Measurements from ENCODE around the gene SMAD6.

Gene SMAD6

DNA sequence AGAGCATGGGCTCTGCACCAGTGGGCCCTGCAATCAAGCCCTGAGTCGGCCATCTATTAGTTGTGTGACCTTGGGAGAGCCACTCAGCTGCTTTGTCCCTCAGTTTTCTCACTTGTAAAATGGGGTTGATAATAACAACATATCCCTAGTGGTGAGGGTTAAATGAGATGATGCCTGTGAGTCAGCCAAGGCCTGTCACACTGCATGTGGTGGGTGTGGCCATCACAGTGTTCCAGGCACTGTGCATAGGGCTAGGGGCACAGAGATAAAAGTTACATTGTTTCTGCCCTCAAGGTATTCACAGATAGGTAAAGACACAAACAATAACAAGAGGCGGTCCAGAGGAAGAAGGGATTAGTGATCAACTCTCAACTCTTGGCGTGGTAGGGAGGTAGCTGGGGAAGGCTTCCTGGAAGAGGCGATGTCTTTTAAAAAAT, 19.5 kb downstream of the SMAD6 start:
- DNase-seq: no peak

- no peak for DNase-seq
These were observed 19.9 kb downstream of the SMAD6 start for GRCh38 chr15:66721954-66722353.

GRCh38 chr15:66722757-66723540, 20.9 kb downstream of the SMAD6 start:
- DNase-seq: no peak

- DNase-seq: no peak
These were observed 22.0 kb downstream of the SMAD6 start for GRCh38 chr15:66723826-66724731.

DNA sequence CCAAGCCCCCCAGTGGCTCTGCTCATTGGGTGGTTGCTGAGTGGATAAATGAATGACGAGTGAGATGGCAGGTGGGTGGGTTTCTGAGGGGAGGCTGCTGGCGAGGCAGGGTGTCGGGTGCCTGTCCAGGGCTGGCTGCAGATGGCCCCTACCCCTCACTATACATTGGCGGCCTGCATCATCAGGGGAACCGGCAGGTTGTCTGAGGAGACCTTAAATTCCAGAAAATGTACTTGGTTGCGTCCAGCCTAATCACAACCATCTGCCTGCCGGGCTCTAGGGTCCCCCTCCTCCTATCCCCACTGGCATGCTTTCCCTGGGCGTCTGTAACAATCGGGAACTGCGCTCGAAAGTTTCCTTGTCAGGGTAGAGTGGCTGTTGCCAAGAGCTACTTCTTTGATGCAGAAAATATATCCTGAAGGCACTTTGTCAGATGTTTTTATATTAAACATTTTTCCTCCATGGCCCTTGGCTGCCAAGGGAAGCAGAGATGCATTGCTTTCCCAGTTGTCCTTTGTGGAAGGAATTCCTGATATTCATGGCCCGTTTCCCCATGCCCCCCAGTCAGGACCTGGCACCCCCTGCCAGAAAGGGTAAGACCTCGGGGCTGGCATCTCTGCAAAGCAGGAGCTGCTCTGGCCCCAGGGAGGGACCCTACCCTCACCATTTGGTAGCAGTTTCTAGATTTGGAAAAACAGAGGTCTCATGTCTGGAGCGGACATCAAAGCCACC, 22.9 kb downstream of the SMAD6 start:
- DNase-seq: peak; percentile 72

DNA sequence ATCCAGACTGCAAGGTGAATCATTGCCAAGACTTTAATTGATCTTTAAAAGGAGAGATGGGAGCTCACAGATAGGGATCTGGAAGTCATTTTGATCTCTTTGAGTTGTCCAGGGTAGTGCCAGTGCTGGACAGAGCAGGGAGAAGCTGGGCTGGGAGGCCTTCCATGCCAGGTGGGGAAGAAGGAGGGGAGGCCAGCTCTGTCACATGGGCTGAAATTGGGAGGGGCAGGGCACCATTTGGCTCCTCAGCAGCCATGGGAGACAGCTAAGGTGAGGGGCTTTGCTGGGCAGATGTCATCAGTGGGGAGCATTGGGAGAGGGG, 23.4 kb downstream of the SMAD6 start:
- no peak for DNase-seq

DNA sequence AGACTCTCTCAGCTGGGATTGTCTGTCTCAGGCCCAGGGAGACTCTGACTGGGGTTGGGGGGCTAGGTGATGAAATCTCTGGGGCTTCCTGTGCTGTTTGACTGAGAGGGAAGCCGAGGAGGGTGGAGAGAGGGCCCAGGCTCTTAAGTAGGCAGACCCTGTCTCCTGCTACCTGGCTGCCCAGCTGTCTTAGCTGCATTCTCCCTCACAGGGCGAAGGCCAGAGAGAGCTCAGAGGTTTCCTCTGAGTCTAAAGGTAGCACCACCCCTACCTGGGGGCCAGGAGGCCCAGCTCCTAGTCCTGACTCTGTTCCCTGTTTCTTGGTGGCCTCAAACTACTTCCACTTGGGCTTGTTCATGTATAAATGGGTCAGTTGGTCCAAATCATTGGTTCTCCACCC, 24.4 kb downstream of the SMAD6 start:
- DNase-seq: no peak

DNA sequence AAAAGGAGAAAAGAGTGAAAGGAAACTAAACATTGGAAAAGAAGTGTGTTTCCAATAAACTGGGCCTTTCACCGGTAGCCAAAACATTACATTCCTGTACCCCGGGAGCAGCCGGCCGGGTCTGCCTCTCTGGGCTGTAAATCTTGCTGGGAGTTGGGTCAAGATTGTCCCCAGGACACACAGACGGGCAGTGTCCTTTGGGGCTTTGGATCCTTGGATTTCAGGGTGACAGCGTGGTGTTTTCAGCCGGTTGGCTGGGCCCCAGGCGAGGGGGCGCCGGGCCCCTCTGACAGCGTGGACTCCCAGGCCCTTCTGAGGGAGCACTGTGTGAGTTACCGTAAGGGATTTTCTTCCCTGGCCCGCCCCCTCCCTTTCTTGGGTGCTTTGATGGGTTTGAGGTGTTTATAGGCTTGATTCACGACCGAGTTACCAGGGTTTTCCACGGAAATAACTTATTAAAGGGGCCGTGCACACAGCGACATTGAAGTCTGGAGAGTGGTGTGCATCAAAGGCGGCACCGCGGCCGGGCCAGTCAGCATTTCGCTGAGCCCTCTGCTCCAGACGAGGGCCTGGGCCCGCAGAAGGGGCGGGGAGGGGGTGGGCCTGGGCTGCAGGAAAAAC, 27.4 kb downstream of the SMAD6 start:
- peak; percentile 81 for DNase-seq

DNA sequence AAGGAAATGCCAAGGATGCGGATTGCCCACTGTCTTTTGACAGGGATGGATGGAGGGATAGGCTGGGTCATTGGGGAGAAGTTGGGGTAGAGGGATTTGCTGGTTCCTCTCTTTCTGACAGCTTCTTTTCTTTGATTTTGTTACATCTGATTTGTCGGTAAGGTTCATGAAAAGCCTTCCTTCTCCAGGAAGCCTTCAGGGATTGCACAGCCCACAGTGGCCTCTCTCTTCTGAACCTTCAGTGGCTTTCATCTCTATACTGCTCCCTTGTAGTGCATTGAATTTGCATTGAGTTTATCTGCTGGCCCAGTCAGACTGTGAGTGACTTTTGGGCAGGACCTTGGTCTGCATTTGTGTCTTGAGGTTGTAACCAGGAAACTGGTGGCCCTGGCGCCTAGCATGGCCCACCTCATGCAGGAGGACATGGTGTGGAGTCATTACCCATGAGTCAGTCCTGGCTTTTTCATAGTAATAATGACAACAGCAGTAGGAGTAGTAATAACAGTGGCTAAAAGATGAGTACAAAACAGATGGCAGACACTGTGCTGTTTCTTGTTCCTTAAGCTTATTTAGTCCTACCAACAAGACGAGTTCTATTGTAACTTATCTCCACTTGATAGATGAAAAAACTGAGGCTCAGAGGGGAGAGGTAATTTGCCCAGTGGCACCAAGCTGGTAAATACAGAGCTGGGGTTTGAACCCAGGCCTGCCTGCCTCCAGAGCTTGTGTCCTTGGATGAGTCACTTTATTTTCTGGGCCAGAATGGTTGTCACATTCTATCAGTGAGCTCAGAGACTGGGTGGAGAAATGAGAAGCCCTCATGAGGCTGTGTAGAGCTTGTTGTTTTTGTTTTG, 28.4 kb downstream of the SMAD6 start:
- DNase-seq: no peak

DNA sequence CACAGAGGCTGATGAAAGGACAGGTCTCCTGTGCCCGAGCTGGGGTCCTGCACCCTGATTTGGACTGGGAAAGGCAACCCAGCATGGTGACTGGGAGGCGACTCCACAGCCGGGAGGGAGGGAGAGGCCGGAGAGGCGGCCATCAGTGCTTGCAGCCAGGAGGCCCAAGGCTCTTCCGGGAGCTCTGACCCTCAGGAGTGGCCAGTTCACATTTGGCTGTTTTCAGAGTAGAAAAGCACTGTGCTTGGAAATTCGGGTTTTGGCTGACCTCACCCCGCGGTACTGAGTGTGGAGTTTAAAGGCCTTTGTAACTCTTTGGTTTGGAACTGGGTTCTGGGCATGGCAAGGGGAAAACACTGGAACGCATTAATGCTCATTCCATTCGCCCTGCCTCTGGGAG, 31.9 kb downstream of the SMAD6 start:
- DNase-seq: no peak

DNA sequence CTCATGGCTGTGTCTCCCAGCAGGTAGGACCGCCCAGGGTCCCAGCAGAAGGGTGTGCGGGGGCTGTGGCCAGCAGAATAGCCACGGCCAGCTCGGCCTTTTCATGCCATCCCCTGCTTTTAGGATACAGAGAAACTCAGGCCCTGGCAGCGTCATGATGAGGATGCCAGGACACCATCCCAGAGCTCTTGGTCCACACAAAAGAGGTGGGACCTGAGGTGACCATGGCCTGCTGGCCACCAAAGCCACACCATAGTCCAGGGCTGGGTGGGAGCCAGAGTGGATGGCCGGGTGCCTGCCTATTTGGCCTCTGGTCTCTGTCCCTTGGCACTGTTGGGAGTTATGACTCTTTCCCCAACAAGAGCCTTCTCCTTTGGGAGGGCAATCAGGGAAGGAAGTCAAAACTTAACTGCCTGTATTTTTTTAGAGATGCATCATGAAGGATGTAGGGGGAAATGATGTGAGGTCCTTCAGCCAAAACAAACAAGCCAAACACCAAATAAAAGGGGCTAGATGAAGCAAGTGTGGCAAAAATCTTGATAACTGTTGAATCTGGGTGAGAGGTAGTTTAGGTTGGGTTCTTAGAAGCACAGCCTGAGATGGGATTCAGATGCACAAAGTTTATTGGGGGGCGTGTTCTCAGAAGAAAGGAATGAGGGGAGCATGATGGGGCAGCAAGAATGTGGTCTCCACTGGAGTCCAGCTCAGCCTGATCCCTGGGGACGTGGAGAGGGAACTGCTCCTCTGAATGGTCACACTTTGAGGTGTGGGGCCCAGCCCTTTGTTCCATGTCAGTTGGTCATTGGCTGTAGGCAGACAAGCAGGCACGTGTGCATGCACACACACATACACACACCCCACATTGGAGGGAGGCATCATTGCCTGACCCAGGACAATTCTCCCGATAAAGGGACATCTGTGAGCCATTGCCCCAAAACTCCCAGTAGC, 33.2 kb downstream of the SMAD6 start:
- DNase-seq: no peak

DNA sequence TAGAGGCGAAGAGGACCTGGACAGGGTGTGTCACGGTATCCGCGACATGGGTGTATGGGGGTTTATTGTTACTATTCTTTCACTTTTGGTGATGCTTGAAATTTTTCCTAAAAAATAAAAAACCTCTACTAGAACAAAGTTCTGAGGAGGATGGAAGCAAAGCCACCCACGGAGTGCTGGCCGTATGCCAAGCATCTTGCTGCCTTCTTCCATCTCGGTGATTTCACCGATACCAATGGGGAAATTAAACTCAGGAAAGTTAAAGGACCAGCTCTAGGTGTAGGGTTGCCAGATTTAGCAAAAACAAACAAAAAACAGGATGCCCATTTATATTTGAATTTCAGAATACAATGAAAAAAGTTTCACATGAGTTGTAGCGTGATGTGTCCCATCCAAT, 33.9 kb downstream of the SMAD6 start:
- no peak for DNase-seq

- DNase-seq: no peak
These were observed 35.4 kb downstream of the SMAD6 start for GRCh38 chr15:66737243-66738010.

DNA sequence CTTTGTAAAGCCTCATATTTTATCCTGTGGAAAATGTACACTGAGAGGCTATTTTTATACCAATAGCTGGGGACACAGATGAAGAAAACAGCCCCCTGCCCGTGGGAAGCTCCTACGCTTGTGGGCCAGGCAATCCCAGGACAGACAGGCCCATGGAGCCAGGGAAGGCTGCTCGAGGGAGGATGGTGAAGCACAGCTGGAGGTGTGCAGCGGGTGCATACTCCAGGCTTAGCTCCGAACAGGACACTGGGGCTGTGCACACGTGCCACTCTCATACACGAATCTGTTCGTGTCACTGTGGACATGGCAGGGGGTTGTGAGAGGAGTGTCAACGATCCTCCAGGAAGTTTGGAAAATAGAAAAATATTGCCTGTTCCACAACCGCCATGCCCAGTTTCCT, 36.1 kb downstream of the SMAD6 start:
- DNase-seq: no peak

DNA sequence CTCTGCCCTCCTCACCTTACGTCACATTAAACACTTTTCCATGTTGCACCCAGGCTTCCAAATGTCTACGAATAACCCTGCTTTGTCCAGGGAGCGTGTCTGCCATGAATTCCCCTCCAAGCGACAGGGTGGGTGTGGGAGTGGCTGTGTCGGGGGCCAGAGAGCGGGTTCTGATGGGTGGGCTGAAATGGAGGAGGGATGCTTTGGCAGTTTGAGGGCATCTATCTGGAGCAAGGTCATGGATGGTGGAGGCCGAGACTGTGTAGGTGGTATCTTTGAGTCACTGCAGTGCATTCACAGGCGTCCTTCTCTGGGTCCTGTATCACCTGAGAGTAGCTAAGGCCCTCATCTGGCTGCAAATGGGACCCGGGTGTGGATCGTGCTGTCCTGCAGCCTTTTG, 36.6 kb downstream of the SMAD6 start:
- no peak for DNase-seq

GRCh38 chr15:66739287-66739686, 37.3 kb downstream of the SMAD6 start:
- DNase-seq: no peak

DNA sequence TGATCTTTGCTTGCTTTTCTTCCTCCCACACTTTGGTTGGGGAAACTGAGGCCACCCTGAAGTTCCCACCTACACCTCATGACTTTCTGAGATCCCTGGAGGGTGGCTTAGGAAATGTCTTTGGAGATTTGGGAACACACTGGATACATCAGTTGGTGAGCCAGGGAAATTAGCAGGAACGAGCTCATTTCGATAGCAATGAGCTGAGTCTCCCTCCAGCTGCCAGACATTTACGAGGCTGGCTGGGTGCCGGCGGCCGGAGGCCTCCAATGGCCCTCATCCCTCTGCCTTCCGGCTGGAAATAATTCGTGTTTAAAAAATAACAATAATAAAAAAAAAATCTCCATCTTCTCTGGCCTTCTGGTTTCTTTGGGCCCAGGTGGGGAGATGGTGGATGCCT, 38.8 kb downstream of the SMAD6 start:
- peak; percentile 90 for DNase-seq

GRCh38 chr15:66741646-66742045, 39.6 kb downstream of the SMAD6 start:
- no peak for DNase-seq

- no peak for DNase-seq
These were observed 40.2 kb downstream of the SMAD6 start for GRCh38 chr15:66742286-66742685.

GRCh38 chr15:66743204-66743603, 41.2 kb downstream of the SMAD6 start:
- no peak for DNase-seq
